ENCODE results near the gene CHRNA9. TPM values are rescaled to one million over a fixed set of nuclear protein-coding genes. Genes with fewer than 3 reads are reported as not detected.

CHRNA9 gene
- total RNA-seq, 1 experiment from 2014 or later: not detected

DNA sequence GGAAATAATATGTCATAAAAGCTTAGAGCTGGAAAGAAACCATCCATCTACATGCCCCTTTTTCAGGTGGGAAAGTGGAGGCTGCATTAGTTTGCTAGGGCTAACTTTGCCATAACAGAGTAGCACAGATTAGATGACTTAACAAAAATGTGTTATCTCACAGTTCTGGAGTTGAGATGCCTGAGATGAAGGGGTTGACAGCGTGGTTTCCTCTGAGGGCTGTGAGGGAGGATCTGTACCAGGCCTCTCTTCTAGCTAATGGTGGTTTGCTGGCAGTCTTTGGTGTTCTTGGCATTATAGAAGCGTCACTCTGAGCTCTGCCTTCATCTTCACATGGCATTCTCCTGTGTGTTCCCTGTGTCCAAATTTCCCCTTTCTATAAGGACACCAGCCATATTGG is 2.4 kb downstream of the CHRNA9 start:
- CTCF ChIA-PET: no interaction called here
- no TSS peak for BruUV-seq (replicated peaks)
- TF ChIP-seq, protein P1, sequence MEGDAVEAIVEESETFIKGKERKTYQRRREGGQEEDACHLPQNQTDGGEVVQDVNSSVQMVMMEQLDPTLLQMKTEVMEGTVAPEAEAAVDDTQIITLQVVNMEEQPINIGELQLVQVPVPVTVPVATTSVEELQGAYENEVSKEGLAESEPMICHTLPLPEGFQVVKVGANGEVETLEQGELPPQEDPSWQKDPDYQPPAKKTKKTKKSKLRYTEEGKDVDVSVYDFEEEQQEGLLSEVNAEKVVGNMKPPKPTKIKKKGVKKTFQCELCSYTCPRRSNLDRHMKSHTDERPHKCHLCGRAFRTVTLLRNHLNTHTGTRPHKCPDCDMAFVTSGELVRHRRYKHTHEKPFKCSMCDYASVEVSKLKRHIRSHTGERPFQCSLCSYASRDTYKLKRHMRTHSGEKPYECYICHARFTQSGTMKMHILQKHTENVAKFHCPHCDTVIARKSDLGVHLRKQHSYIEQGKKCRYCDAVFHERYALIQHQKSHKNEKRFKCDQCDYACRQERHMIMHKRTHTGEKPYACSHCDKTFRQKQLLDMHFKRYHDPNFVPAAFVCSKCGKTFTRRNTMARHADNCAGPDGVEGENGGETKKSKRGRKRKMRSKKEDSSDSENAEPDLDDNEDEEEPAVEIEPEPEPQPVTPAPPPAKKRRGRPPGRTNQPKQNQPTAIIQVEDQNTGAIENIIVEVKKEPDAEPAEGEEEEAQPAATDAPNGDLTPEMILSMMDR (IDR thresholded peaks at IDR 0.05): no peak
- TF ChIP-seq SIN3A (IDR thresholded peaks at IDR 0.05; ENCODE audit: borderline replicate concordance, insufficient read depth, low read depth, low read length) (no peak), POLR2AphosphoS5 (IDR thresholded peaks at IDR 0.05; ENCODE audit: low read depth, low read length) (no peak), TCF7L2 (IDR thresholded peaks at IDR 0.05; ENCODE audit: low read depth, low read length) (no peak)
- TF ChIP-seq, protein P2, sequence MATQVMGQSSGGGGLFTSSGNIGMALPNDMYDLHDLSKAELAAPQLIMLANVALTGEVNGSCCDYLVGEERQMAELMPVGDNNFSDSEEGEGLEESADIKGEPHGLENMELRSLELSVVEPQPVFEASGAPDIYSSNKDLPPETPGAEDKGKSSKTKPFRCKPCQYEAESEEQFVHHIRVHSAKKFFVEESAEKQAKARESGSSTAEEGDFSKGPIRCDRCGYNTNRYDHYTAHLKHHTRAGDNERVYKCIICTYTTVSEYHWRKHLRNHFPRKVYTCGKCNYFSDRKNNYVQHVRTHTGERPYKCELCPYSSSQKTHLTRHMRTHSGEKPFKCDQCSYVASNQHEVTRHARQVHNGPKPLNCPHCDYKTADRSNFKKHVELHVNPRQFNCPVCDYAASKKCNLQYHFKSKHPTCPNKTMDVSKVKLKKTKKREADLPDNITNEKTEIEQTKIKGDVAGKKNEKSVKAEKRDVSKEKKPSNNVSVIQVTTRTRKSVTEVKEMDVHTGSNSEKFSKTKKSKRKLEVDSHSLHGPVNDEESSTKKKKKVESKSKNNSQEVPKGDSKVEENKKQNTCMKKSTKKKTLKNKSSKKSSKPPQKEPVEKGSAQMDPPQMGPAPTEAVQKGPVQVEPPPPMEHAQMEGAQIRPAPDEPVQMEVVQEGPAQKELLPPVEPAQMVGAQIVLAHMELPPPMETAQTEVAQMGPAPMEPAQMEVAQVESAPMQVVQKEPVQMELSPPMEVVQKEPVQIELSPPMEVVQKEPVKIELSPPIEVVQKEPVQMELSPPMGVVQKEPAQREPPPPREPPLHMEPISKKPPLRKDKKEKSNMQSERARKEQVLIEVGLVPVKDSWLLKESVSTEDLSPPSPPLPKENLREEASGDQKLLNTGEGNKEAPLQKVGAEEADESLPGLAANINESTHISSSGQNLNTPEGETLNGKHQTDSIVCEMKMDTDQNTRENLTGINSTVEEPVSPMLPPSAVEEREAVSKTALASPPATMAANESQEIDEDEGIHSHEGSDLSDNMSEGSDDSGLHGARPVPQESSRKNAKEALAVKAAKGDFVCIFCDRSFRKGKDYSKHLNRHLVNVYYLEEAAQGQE (IDR thresholded peaks at IDR 0.05; ENCODE audit: insufficient read depth in 1 of 2, low read depth in 2 of 2, low read length in 1 of 2): no peak
- intact Hi-C loops (cut with micrococcal nuclease; ENCODE audit: unreplicated experiment) (no loop called here), in situ Hi-C loops (cut with HindIII; ENCODE audit: low pct_unique_long_range_greater_than_20kb, low sequenced_read_pairs) (no loop called here)
- no peaks in the 10 kb centered on the region for H3K36me3 ChIP-seq (ENCODE audit: control insufficient read depth, insufficient read depth, low read length)
- no peaks in the 10 kb centered on the region for H3K4me1 ChIP-seq (ENCODE audit: control insufficient read depth, insufficient read depth, low read length)
- no peaks in the 10 kb centered on the region for H3K27me3 ChIP-seq (ENCODE audit: control insufficient read depth, insufficient read depth, low read length)
- no peaks in the 10 kb centered on the region for H3K9me3 ChIP-seq (ENCODE audit: control insufficient read depth, insufficient read depth, low read depth, low read length)
- POLR2A ChIA-PET: no interaction called here
- no peak overlapping the region for H3K27ac ChIP-seq (ENCODE audit: low read length)
- ATAC-seq (no peak), DNase-seq (ENCODE audit: low read depth, low spot score) (no peak)
- no peak overlapping the region for H3K4me3 ChIP-seq (ENCODE audit: low read depth in 2 of 2, low read length in 2 of 2)

DNA sequence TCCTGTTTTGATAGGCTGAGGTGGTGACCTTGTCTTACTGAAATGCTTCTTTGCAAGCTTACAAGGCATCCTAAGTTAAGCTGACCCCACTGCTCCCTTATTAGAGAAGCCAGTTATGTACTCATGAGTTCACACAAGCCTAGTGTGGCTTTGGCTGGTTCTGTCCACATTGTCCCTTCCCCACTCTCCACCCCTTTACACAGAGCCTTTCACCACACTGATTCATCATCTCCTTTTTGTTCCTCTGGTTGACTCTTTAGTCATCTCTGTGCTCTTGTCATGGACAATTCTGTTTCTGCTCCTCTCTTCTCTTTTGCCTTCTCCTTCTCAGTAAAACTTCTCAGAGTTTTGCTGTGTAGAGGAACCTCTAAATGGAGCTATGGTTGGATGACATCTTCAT is 4.9 kb downstream of the CHRNA9 start:
- intact Hi-C loops (cut with micrococcal nuclease; ENCODE audit: unreplicated experiment) (no loop called here), in situ Hi-C loops (cut with HindIII; ENCODE audit: low pct_unique_long_range_greater_than_20kb, low sequenced_read_pairs) (no loop called here)
- ATAC-seq (no peak), DNase-seq (ENCODE audit: low read depth, low spot score) (no peak)
- TF ChIP-seq, protein P1 (IDR thresholded peaks at IDR 0.05): no peak
- TF ChIP-seq SIN3A (IDR thresholded peaks at IDR 0.05; ENCODE audit: borderline replicate concordance, insufficient read depth, low read depth, low read length) (no peak), TCF7L2 (IDR thresholded peaks at IDR 0.05; ENCODE audit: low read depth, low read length) (no peak), POLR2AphosphoS5 (IDR thresholded peaks at IDR 0.05; ENCODE audit: low read depth, low read length) (no peak)
- TF ChIP-seq, protein P2 (IDR thresholded peaks at IDR 0.05; ENCODE audit: insufficient read depth in 1 of 2, low read depth in 2 of 2, low read length in 1 of 2): no peak
- ChIA-PET CTCF (no interaction called here), POLR2A (no interaction called here)
- H3K9me3 ChIP-seq (ENCODE audit: control insufficient read depth, insufficient read depth, low read depth, low read length): no peaks in the 10 kb centered on the region
- BruUV-seq (replicated peaks): no TSS peak
- no peaks in the 10 kb centered on the region for H3K27me3 ChIP-seq (ENCODE audit: control insufficient read depth, insufficient read depth, low read length)
- no peaks in the 10 kb centered on the region for H3K4me1 ChIP-seq (ENCODE audit: control insufficient read depth, insufficient read depth, low read length)
- H3K4me3 ChIP-seq (ENCODE audit: low read depth in 2 of 2, low read length in 2 of 2): no peak overlapping the region
- no peaks in the 10 kb centered on the region for H3K36me3 ChIP-seq (ENCODE audit: control insufficient read depth, insufficient read depth, low read length)
- no peak overlapping the region for H3K27ac ChIP-seq (ENCODE audit: low read length)
